Suppressor macrophage treated with lipopolysaccharide for 4 hours (primary cell): ENCODE results near the gene CDK12.
"Not testable (repeated sequence)": the region's sequence is repeated elsewhere in the genome, so short reads cannot be mapped to it uniquely, and the experiment has no call there.

Source experiments
- DNase-seq: peaks from one replicate; pipeline ENCODE4 v3.0.0-alpha.2; 2020

Gene CDK12

DNA sequence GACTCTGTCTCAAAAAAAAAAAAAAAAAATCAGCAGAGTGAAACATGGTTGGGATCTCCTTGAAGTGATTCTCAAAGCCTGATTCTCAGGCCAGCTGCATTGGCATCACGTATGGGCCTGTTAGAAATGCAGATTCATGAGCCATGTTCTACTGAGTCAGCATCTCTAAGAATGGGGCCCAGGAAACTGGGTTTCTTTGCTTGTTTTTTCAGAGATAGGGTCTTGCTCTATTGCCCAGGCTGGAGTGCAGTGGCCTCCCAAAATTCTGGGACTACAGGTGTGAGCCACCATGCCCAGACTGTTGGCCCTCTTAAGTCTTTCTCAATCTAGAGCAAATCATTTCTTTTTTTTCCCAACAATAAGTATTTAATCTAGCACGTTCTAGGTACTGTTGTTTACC is 47.7 kb downstream of the CDK12 start:
- DNase-seq, result no peak

DNA sequence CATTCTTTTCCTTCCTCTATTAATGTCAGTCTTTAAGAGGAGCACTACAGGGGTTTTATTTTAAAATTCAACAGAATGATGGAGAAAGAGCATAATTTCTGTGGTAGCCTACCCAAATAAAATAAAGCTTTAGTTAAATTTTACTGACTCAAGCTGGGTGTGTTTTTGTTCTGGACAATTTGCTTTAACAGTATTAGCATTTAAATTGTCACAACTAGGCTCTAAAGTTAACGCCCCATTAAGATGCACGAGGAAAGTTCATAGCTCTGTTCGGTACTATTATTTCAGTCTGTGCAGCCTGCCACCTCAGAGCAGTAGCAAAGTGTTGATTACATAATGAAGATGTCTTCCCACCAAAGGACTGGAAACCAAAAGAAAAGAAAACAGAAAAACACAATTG is 52.0 kb downstream of the CDK12 start:
- no peak for DNase-seq

- DNase-seq, result no peak
Observed at GRCh38 chr17:39513915-39514314, 52.6 kb downstream of the CDK12 start.

DNA sequence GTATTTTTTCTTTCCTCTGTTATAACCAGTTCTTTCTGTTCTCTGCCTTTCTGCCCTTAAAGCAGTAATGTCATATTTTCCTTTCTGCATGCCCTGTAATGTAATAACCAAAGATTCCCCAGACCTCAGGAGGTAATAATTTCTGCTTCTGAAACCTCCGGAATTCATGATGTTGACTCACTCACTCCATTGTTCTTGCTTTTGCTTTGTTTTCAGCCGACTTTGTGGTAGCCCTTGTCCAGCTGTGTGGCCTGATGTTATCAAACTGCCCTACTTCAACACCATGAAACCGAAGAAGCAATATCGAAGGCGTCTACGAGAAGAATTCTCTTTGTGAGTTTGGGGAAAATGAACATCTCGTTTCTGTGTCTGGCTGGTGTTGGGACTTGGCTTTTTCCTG is 55.9 kb downstream of the CDK12 start:
- no peak for DNase-seq

DNA sequence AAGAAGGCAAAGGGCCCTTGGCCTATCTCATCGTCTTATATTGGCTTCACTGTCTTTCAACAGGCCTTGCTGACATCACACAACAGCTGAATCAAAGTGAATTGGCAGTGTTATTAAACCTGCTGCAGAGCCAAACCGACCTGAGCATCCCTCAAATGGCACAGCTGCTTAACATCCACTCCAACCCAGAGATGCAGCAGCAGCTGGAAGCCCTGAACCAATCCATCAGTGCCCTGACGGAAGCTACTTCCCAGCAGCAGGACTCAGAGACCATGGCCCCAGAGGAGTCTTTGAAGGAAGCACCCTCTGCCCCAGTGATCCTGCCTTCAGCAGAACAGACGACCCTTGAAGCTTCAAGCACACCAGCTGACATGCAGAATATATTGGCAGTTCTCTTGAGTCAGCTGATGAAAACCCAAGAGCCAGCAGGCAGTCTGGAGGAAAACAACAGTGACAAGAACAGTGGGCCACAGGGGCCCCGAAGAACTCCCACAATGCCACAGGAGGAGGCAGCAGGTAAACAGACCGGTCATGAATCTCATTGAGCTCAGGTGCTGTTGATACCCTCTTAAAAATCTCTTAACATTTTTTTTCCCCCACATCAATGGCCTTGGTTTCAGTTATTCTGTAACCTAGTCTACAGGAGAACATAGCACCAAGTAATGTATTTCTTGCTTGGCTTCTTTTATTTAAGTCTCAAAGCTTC is 64.7 kb downstream of the CDK12 start:
- no peak for DNase-seq

- peak; percentile 24 for DNase-seq
Observed at GRCh38 chr17:39527220-39527813, 66.0 kb downstream of the CDK12 start.

- no peak for DNase-seq
Observed at GRCh38 chr17:39529455-39529854, 68.2 kb downstream of the CDK12 start.

GRCh38 chr17:39530513-39530912 is 69.2 kb downstream of the CDK12 start:
- DNase-seq, result no peak

GRCh38 chr17:39531252-39531651 is 70.0 kb downstream of the CDK12 start:
- no peak for DNase-seq

- DNase-seq, result no peak
Observed at GRCh38 chr17:39533891-39534290, 72.6 kb downstream of the CDK12 start.

- DNase-seq, result no peak
Observed at GRCh38 chr17:39534768-39535405, 73.6 kb downstream of the CDK12 start.

GRCh38 chr17:39536468-39536867 is 75.2 kb downstream of the CDK12 start:
- DNase-seq, result no peak

GRCh38 chr17:39537364-39537763 is 76.1 kb downstream of the CDK12 start:
- DNase-seq, result not testable (repeated sequence)

DNA sequence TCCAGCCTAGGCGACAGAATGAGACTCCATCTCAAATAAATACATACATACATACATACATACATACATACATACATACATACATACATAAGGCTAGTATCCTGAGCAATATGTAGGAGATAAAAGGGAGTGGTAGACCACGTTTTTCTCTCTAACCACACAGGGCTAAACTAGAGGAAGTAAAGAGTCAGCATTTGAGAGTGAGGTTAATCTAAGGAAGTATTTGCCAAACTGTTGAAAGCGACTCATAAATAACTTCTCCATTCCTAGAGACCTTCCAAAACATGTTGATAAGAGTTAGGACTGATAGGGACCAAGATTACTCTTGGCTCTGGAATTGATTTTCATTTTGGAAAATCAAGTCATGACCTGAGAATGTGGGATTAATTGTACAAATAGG is 77.6 kb downstream of the CDK12 start:
- DNase-seq, result peak; percentile 56

DNA sequence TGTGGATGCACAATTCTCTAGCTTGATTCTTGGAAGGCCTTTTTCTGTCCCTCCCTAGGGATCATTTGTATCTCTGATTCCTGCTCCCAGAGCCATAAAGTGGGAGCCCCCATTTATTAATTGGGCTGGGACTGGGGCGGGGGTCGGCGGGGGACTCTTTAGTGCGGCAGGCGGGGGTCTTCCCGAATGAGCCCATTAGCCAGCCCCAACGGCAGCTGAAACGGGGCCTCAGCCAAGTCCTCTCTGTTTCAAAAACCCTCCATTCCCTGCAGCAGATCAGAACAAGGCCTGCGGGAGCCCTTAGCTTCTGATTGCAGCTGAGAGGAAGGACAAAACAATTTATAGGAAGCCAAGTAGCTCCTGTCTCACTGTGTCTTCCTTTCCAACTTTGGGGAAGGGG is 79.3 kb downstream of the CDK12 start:
- no peak for DNase-seq

GRCh38 chr17:39541652-39542051 is 80.4 kb downstream of the CDK12 start:
- DNase-seq, result no peak

DNA sequence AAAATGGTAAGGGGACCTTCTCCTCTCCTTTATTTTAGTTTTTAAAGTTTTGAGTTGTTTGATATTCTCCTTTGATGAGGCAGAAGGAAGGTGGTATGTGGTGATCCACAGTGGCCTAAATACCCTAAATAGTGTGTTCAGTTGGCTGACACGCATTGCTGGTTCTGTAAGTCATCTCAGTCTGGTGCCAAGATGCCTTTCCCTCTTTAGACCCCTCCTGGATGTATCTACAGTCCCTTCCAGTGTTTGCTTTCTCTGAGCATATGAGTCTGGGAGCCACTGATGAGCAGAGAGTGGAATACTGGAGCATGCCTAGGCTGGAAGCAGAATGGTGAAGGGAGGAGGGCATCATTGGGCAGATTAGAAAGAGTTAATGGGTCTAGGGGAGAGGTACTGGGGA is 81.9 kb downstream of the CDK12 start:
- no peak for DNase-seq

- no peak for DNase-seq
Observed at GRCh38 chr17:39543664-39544063, 82.4 kb downstream of the CDK12 start.

DNA sequence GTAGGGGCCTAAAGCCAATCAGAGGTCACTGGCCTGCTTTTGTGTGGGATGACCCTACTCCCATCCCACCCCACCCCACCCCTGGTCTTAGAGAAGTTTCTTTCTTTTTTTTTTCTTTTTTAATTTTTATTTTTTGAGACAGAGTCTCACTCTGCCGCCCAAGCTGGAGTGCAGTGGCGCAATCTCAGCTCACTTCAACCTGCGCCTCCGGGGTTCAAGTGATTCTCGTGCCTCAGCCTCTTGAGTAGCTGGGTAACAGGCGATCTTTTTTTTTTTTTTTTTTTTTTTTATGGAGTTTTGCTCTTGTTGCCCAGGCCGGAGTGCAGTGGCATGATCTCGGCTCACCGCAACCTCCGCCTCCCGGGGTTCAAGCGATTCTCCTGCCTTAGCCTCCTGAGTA is 83.1 kb downstream of the CDK12 start:
- not testable (repeated sequence) for DNase-seq

DNA sequence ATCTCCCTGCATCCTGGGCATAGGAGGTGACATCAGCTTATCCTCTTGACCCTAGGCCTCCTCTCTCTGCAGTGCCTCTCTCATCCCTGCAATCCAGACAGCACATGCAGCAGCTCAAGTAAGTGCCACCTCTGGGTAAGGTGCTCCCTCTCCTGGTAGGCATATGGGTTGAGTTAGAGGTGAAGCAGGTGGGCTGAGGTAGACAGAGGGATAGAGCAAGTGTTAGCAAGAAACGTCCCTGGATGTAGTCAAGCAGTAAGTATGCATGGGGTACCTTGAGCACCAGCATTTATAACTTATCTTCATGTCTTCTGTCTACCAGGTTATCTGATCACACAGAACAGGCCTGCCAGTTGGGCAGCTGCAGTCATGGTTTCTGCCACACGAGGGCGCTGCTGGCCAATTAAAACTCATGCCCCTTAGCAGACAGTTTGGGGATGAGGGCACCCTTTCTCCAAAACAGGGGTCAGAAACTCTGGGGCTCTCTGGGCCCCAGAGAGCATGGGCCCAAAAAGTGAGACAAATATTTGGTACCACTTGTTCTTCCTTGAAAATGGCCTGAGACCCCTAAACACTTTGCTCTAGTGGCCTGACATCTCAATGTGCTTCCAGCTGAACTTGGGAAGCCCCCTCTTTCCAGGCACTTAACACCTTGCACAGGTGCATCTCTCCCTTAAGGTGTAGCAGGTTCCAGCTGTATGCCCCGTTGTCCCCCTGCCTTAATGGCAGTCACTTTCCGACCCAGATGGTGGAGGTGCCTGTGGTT is 86.6 kb downstream of the CDK12 start:
- DNase-seq, result peak; percentile 75

GRCh38 chr17:39548494-39549225 is 87.4 kb downstream of the CDK12 start:
- no peak for DNase-seq

- DNase-seq, result no peak
Observed at GRCh38 chr17:39549747-39550573, 88.7 kb downstream of the CDK12 start.
